Progenitor cell of endocrine pancreas (in vitro differentiated cells): ENCODE results near the gene EIF5AL1. TPM values are rescaled to one million over a fixed set of nuclear protein-coding genes. Genes with fewer than 3 reads are reported as not detected.
"Not testable (repeated sequence)": the region's sequence is repeated elsewhere in the genome, so short reads cannot be mapped to it uniquely, and the experiment has no call there.

Experiments used
- DNase-seq: peaks from one replicate; pipeline ENCODE4 v3.0.0; 2021; ENCODE audit warnings: low spot score; ENCODE audit not compliant: unreplicated experiment
- H3K27ac Mint-ChIP-seq: 2 replicates; pipeline ENCODE4 v1.8.0; 2021; ENCODE audit warnings: mild to moderate bottlenecking, moderate library complexity, mixed read lengths
- H3K27me3 Mint-ChIP-seq: 2 replicates; pipeline ENCODE4 v1.8.0; 2021; ENCODE audit warnings: mixed read lengths
- H3K36me3 Mint-ChIP-seq: 2 replicates; pipeline ENCODE4 v1.8.0; 2022; ENCODE audit warnings: mixed read lengths; ENCODE audit not compliant: insufficient read depth
- H3K4me1 Mint-ChIP-seq: 2 replicates; pipeline ENCODE4 v1.8.0; 2021; ENCODE audit warnings: low read depth, mixed read lengths
- H3K4me3 Mint-ChIP-seq: 2 replicates; pipeline ENCODE4 v1.8.0; 2021; ENCODE audit warnings: low read depth, mild to moderate bottlenecking, moderate library complexity, mixed read lengths
- H3K9me3 Mint-ChIP-seq: 2 replicates; pipeline ENCODE4 v1.8.0; 2021; ENCODE audit warnings: low read depth, mixed read lengths
- CTCF ChIP-seq: fragments of 200-600 bp; sonication (generic); IDR thresholded peaks from one replicate; pipeline ENCODE4 v1.5.0; 2021; ENCODE audit warnings: antibody characterized with exemption, mild to moderate bottlenecking; ENCODE audit not compliant: unreplicated experiment
- total RNA-seq: library from RNA; stranded (reverse); gene quantifications from 2 replicates; pipeline ENCODE4 v1.2.1, GENCODE V29; 2021

The EIF5AL1 gene
- total RNA-seq, 1 donor from 2014 or later, result 0.12 TPM

DNA sequence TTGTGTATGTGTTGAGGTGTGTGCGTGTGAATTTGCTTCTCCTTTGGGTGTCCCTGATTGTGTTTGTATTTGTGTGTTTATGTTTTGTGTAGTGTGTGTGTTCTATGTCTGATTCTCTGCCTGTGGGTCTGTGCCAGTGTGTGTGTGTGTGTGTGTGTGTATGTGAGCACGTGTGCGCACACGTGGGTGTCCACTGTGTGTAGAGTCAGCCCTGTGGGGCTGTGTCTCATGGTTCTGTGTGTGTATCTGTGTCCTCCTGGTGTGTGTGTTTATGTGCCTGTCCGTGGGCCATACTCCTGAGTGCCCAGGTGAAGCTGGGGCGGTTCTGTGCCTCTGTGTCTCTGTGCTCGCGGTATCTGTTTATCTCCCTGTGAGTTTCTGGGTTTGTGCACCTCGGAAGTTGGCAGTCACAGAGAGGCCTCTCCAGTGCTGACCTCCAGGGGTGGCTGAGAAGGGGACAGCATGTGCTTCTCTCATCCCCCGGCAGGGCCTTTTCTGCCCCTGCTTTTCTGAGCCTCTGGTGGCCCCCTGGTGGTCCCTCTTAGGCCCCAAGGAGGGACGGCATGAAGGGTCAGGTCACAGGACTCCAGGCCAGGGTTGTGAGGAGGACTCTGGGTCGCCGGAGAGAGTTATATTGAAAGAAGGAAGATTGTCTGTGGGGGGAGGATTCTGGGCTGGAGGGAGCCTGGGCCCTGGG is 11.0 kb downstream of the EIF5AL1 start:
- H3K36me3 Mint-ChIP-seq, result not testable (repeated sequence)

GRCh38 chr10:79525049-79525710 is 12.8 kb downstream of the EIF5AL1 start:
- not testable (repeated sequence) for H3K27me3 Mint-ChIP-seq, H3K27ac Mint-ChIP-seq, H3K4me3 Mint-ChIP-seq, H3K9me3 Mint-ChIP-seq, H3K36me3 Mint-ChIP-seq, H3K4me1 Mint-ChIP-seq, DNase-seq

More for the DNA sequence above, 11.0 kb downstream of the EIF5AL1 start:
- H3K4me3 Mint-ChIP-seq, DNase-seq, H3K9me3 Mint-ChIP-seq, H3K4me1 Mint-ChIP-seq, H3K27ac Mint-ChIP-seq, H3K27me3 Mint-ChIP-seq: not testable (repeated sequence)
- TF ChIP-seq CTCF, result peak; percentile 20

- not testable (repeated sequence) for H3K27me3 Mint-ChIP-seq, H3K4me1 Mint-ChIP-seq, H3K27ac Mint-ChIP-seq, H3K4me3 Mint-ChIP-seq, H3K9me3 Mint-ChIP-seq, DNase-seq, H3K36me3 Mint-ChIP-seq
Observed at GRCh38 chr10:79528261-79528660, 15.9 kb downstream of the EIF5AL1 start.

DNA sequence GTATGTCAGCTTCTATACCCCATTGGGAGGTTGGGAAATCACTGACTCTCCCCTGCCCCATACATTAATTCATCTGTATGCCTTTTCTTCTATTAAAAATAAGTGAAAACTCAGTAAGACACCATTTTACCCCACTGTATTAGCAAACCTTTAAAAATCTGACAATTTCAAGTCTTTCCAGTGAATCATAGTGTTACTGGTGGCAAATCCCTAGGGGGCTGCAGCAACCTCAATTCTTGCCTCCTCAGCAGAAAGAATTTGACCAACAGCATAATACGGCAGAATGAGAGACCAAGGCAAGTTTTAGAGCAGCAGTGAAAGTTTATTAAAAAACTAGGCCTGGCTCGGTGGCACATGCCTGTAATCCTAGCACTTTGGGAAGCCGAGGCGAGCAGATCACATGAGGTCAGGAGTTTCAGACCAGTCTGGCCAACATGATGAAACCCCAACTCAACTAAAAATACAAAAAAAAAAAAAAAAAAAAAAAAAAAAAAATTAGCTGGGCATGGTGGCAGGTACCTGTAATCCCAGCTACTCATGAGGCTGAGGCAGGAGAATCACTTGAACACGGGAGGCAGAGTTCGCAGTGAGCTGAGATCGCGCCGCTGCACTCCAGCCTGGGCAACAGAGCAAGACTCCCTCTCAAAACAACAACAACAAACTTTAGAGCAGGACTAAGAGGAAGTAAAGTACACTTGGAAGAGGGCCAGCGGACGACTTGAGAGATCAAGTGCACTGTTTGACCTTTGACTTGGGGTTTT is 21.0 kb downstream of the EIF5AL1 start:
- H3K36me3 Mint-ChIP-seq, H3K9me3 Mint-ChIP-seq, DNase-seq, H3K27me3 Mint-ChIP-seq, H3K27ac Mint-ChIP-seq, H3K4me1 Mint-ChIP-seq, H3K4me3 Mint-ChIP-seq: not testable (repeated sequence)

GRCh38 chr10:79533903-79534175 is 21.5 kb downstream of the EIF5AL1 start:
- not testable (repeated sequence) for H3K27me3 Mint-ChIP-seq, H3K4me3 Mint-ChIP-seq, H3K9me3 Mint-ChIP-seq, H3K4me1 Mint-ChIP-seq, H3K27ac Mint-ChIP-seq, DNase-seq, H3K36me3 Mint-ChIP-seq

DNA sequence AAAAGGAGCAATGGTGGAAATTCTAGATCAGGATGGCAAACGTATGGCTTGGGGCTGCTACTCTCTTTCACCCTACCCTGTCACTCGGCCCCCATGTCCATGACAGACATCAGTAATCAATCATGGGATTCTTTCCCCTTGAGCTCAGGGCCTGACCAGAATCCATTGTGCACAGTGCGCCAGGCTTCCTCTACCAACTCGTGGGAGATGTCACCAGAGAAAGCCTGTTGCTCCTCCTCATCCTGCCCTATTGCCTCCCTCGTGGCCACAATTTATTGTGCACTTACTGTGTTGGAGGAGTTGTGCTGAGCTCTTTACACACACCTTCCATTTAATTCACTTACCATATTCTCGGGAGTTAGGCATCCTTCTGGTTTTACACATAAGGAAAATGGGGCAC is 26.0 kb downstream of the EIF5AL1 start:
- not testable (repeated sequence) for H3K4me1 Mint-ChIP-seq, H3K36me3 Mint-ChIP-seq, DNase-seq, H3K4me3 Mint-ChIP-seq, H3K9me3 Mint-ChIP-seq, H3K27ac Mint-ChIP-seq, H3K27me3 Mint-ChIP-seq

DNA sequence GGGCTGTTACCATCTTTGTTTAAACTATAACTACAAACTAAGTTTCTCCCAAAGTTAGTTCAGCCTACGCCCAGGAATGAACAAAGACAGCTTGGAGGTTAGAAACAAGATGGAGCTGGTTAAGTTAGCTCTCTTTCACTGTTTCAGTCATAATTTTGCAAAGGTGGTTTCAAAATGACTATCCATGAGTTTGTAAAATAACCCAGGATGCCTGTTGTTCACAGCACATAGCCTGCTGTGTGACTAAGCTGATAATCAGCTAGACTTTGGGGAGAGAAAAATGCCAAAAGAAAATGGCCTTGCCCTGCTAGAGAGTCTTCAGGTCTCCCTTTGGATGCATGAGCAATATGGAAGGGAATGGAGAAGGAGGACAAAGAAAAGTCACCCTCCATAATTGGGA is 28.6 kb downstream of the EIF5AL1 start:
- not testable (repeated sequence) for DNase-seq, H3K36me3 Mint-ChIP-seq, H3K4me3 Mint-ChIP-seq, H3K9me3 Mint-ChIP-seq, H3K4me1 Mint-ChIP-seq, H3K27me3 Mint-ChIP-seq, H3K27ac Mint-ChIP-seq

DNA sequence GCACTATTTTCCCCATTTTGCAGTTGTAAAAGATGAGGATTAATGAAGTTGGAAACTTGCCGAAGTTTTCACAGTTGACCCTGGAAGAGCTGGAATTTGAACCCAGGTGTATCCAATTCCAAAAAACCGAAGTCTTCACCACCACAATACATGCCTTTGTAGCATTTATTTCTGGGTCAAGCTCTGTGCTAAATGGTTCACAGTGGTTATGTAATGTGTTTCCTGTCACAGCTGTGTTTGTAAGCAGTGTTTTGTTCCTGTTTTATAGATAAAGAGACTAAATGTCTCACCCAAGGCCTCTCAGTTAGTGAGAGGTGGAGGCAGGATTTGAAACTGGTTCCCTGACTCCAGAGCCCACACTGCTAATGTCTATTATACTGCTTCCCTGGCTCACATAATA is 30.3 kb downstream of the EIF5AL1 start:
- DNase-seq, result no peak
- Mint-ChIP-seq H3K36me3 (no peaks in the 10 kb centered on the region), H3K4me3 (no peak overlapping the region), H3K4me1 (no peaks in the 10 kb centered on the region), H3K9me3 (no peaks in the 10 kb centered on the region), H3K27me3 (peaks cover 13% of the 10 kb centered on the region), H3K27ac (no peak overlapping the region)
- TF ChIP-seq CTCF, result no peak

DNA sequence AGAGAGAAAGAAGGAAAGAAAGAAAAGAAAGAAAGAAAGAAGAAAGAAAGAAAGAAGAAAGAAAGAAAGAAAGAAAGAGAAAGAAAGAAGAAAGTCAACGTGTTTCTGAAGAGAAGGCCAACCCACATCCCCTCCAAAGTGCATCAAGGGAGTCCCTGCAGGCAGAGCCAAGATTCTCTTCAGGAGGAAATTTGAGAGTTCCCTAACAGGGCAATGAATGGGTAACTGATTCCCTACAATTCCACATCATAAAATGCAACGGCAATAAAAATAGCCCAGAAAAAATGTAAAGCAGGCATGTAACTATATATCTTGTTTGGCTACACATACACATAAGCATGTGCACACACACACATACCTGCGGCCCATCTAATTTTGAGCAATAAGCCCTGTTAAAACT is 32.1 kb downstream of the EIF5AL1 start:
- not testable (repeated sequence) for H3K36me3 Mint-ChIP-seq, H3K4me1 Mint-ChIP-seq, DNase-seq, H3K9me3 Mint-ChIP-seq, H3K4me3 Mint-ChIP-seq, H3K27ac Mint-ChIP-seq
- H3K27me3 Mint-ChIP-seq, result peaks cover 13% of the 10 kb centered on the region

DNA sequence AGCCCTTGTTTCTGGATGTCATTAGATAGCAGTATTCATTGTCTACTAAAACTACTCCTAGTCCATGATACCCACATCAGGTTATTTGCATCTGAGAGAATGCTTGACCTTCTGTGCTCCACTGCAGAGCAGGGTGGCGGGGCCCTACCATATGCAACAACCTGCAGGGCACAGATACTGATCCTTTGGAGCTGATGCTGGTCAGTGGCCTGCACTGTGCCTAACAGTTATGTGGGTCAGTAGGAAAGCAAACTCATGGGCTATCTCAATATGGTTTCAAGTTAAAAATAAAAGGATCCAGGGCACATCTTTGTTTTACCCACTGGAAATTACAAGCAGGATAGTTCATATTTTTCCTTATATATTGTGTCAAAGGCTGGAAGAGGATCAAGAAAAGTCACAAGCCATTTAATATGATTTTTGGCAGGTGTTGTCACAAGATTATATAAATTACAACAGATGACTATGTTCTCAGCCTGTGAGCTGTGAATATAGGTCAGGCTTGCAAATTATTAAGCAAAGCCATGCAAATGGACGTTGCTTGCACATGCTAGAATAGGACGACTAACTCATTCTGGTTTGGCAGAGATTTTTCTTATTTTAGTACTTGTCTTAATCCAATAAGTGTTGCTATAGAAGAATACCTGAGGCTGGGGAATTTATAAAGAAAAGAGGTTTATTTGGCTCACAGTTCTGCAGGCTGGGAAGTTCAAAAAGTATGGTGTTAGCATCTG is 32.8 kb downstream of the EIF5AL1 start:
- H3K4me1 Mint-ChIP-seq, H3K27ac Mint-ChIP-seq, DNase-seq, H3K9me3 Mint-ChIP-seq, H3K4me3 Mint-ChIP-seq, H3K36me3 Mint-ChIP-seq: not testable (repeated sequence)
- H3K27me3 Mint-ChIP-seq, result peaks cover 16% of the 10 kb centered on the region

GRCh38 chr10:79547128-79547527 is 34.8 kb downstream of the EIF5AL1 start:
- H3K9me3 Mint-ChIP-seq, H3K27ac Mint-ChIP-seq, H3K4me3 Mint-ChIP-seq, H3K4me1 Mint-ChIP-seq, H3K36me3 Mint-ChIP-seq, DNase-seq: not testable (repeated sequence)
- peaks cover 16% of the 10 kb centered on the region for H3K27me3 Mint-ChIP-seq
